Measurements from ENCODE around the gene ARHGEF26.

The ARHGEF26 gene

GRCh38 chr3:154120961-154121700 lies at the start of gene ARHGEF26:
TSS of gene ARHGEF26 (plus strand) at chr3:154121390. CDS start at chr3:154121993, 603 bp downstream.
- TF ChIP-seq MAX (IDR thresholded peaks at IDR 0.05; ENCODE audit: low read depth, low read length) (no peak), CTCF (IDR thresholded peaks at IDR 0.05; ENCODE audit: low read depth, low read length) (no peak), POLR2A (IDR thresholded peaks at IDR 0.05; ENCODE audit: extremely low read depth, insufficient read length) (no peak), MYC (IDR thresholded peaks at IDR 0.05; ENCODE audit: low read depth, low read length) (no peak)
- DNase-seq (ENCODE audit: low read depth) = peak; percentile 30

GRCh38 chr3:154074966-154075365 lies 46.2 kb upstream of the ARHGEF26 start:
- TF ChIP-seq MYC (IDR thresholded peaks at IDR 0.05; ENCODE audit: low read depth, low read length) = no peak
- TF ChIP-seq MAX (IDR thresholded peaks at IDR 0.05; ENCODE audit: low read depth, low read length) = no peak
- TF ChIP-seq CTCF (IDR thresholded peaks at IDR 0.05; ENCODE audit: low read depth, low read length) = no peak
- no peak for TF ChIP-seq POLR2A (IDR thresholded peaks at IDR 0.05; ENCODE audit: extremely low read depth, insufficient read length)
- no peak overlapping the region for H3K4me3 ChIP-seq (ENCODE audit: low read depth, low read length)
- no peak for DNase-seq (ENCODE audit: low read depth)

More at GRCh38 chr3:154120961-154121700, at the start of gene ARHGEF26:
- H3K4me3 ChIP-seq (ENCODE audit: low read depth, low read length) = no peak within 1 kb of the TSS

GRCh38 chr3:154078672-154079071 lies 42.5 kb upstream of the ARHGEF26 start:
- DNase-seq (ENCODE audit: low read depth) = no peak
- no peak for TF ChIP-seq POLR2A (IDR thresholded peaks at IDR 0.05; ENCODE audit: extremely low read depth, insufficient read length)
- no peak for TF ChIP-seq MAX (IDR thresholded peaks at IDR 0.05; ENCODE audit: low read depth, low read length)
- no peak for TF ChIP-seq CTCF (IDR thresholded peaks at IDR 0.05; ENCODE audit: low read depth, low read length)
- TF ChIP-seq MYC (IDR thresholded peaks at IDR 0.05; ENCODE audit: low read depth, low read length) = no peak
- H3K4me3 ChIP-seq (ENCODE audit: low read depth, low read length) = no peak overlapping the region

- TF ChIP-seq MAX (IDR thresholded peaks at IDR 0.05; ENCODE audit: low read depth, low read length) = no peak
- TF ChIP-seq CTCF (IDR thresholded peaks at IDR 0.05; ENCODE audit: low read depth, low read length) = no peak
- no peak for TF ChIP-seq MYC (IDR thresholded peaks at IDR 0.05; ENCODE audit: low read depth, low read length)
- no peak for TF ChIP-seq POLR2A (IDR thresholded peaks at IDR 0.05; ENCODE audit: extremely low read depth, insufficient read length)
- no peak overlapping the region for H3K4me3 ChIP-seq (ENCODE audit: low read depth, low read length)
- no peak for DNase-seq (ENCODE audit: low read depth)
These were observed 39.9 kb upstream of the ARHGEF26 start for GRCh38 chr3:154081305-154081704.

- no peak overlapping the region for H3K4me3 ChIP-seq (ENCODE audit: low read depth, low read length)
- no peak for DNase-seq (ENCODE audit: low read depth)
- TF ChIP-seq CTCF (IDR thresholded peaks at IDR 0.05; ENCODE audit: low read depth, low read length) = no peak
- TF ChIP-seq MAX (IDR thresholded peaks at IDR 0.05; ENCODE audit: low read depth, low read length) = no peak
- TF ChIP-seq MYC (IDR thresholded peaks at IDR 0.05; ENCODE audit: low read depth, low read length) = no peak
- no peak for TF ChIP-seq POLR2A (IDR thresholded peaks at IDR 0.05; ENCODE audit: extremely low read depth, insufficient read length)
These were observed 36.1 kb upstream of the ARHGEF26 start for GRCh38 chr3:154085071-154085470.
